GM18909 (cell line): ENCODE measurements around the gene SYT2.
"Not testable (repeated sequence)": the region's sequence is repeated elsewhere in the genome, so short reads cannot be mapped to it uniquely, and the experiment has no call there.

Experiments used
- ATAC-seq: cut with Tn5 transposase; IDR thresholded peaks from one replicate; pipeline ENCODE4 v1.9.1; 2021; ENCODE audit warnings: mild to moderate bottlenecking; ENCODE audit not compliant: unreplicated experiment, poor library complexity

SYT2 gene

GRCh38 chr1:202710070-202711045 lies at the start of gene SYT2:
Gene SYT2, minus strand, starts transcription at chr1:202710454. Its CDS starts 104,682 bp downstream, at chr1:202605772.
- no peak for ATAC-seq

- ATAC-seq, result no peak
Measured at GRCh38 chr1:202756391-202756790, 46.1 kb upstream of the SYT2 start.

GRCh38 chr1:202754293-202754692 lies 44.0 kb upstream of the SYT2 start:
- ATAC-seq, result no peak

GRCh38 chr1:202752774-202753173 lies 42.5 kb upstream of the SYT2 start:
- ATAC-seq, result no peak

- no peak for ATAC-seq
Measured at GRCh38 chr1:202750761-202751160, 40.5 kb upstream of the SYT2 start.

- ATAC-seq, result no peak
Measured at GRCh38 chr1:202750024-202750423, 39.8 kb upstream of the SYT2 start.

- ATAC-seq, result no peak
Measured at GRCh38 chr1:202745323-202745888, 35.2 kb upstream of the SYT2 start.

GRCh38 chr1:202744770-202745169 lies 34.5 kb upstream of the SYT2 start:
- ATAC-seq, result not testable (repeated sequence)

- no peak for ATAC-seq
Measured at GRCh38 chr1:202742496-202742895, 32.2 kb upstream of the SYT2 start.

GRCh38 chr1:202733251-202733650 lies 23.0 kb upstream of the SYT2 start:
- ATAC-seq, result no peak

- no peak for ATAC-seq
Measured at GRCh38 chr1:202728951-202729350, 18.7 kb upstream of the SYT2 start.

GRCh38 chr1:202725526-202725925 lies 15.3 kb upstream of the SYT2 start:
- ATAC-seq, result no peak

- no peak for ATAC-seq
Measured at GRCh38 chr1:202723708-202724107, 13.5 kb upstream of the SYT2 start.

GRCh38 chr1:202723046-202723445 lies 12.8 kb upstream of the SYT2 start:
- ATAC-seq, result not testable (repeated sequence)

GRCh38 chr1:202716654-202717053 lies 6.4 kb upstream of the SYT2 start:
- ATAC-seq, result no peak

- ATAC-seq, result not testable (repeated sequence)
Measured at GRCh38 chr1:202714202-202714601, 3.9 kb upstream of the SYT2 start.

GRCh38 chr1:202713110-202713509 lies 2.9 kb upstream of the SYT2 start:
- ATAC-seq, result no peak

GRCh38 chr1:202711949-202712635 lies 1.8 kb upstream of the SYT2 start:
- ATAC-seq, result no peak

- no peak for ATAC-seq
Measured at GRCh38 chr1:202709276-202710041, 795 bp downstream of the SYT2 start.
